NCI-H345 (cell line): ENCODE results near the gene EPHA6.

ENCODE experiments used
- DNase-seq: peaks from one replicate; lab custom pipeline; 2025; lab: John Stamatoyannopoulos, UW

EPHA6 gene

DNA sequence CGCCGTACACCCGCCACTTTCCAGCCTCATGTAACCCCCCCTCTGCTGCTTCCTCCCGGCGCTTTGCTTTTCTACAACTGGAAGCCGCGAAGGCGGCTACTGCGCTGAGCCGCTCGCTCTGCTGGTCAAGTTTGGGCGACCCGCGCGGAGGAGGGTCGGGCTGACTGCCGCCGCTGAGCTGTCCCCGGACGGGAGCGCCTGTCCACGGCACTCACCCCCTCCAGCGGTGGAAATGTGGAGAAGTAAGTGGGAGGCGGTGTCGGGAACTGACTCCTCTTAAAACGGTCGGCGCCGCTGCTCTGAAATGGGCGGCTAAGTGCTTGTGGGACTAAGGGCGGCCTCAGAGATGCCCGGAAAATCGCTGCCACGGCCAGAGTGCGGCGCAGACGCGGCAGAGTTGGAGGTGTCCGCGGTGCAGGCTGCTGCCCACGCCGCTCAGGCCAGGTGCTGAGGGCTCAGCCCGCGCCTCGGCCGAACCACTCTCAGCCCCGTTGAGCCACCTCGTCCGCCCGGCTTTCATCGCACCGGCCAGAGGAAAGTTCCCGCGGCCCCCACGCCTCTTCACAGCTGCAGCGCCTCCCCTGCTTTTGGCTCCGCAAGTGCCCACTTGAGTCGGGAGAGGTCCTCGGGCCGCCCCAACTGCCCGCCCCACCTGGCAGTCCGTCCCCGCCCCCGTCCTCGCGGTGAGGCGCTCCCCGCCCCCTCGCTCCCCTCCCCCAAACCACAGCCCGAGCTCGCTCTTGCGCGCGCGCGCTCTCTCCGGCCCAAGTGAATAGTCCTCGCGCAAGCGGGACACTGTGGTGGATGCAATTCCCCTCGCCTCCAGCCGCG lies at the start of gene EPHA6:
TSS of gene EPHA6 (plus strand) at position 775 of the 831 bp plus-strand sequence.
- DNase-seq = peak; percentile 27

GRCh38 chr3:96776818-96777217 lies 37.6 kb upstream of the EPHA6 start:
- no peak for DNase-seq

GRCh38 chr3:96779810-96780209 lies 34.6 kb upstream of the EPHA6 start:
- DNase-seq = no peak

GRCh38 chr3:96796101-96796500 lies 18.3 kb upstream of the EPHA6 start:
- no peak for DNase-seq

DNA sequence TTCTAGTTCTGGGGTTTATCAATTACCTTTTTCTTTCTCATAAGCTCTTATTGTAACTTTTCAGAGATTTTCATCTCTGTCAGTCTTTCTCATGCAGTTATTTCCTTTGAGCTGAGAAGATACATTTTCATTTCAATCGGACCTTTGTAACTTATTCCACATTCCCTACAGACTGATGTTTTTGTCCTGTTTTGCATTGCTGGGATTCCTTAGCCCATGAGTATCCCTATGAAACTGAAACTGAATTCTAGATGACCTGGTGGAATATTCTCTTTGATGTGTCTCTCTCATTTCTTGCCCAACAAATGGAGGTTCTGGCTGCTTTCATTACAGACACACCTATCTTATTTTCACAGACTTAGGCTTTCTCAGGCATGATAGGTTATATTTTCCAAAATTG lies 10.5 kb upstream of the EPHA6 start:
- no peak for DNase-seq

- no peak for DNase-seq
These were observed 8.1 kb upstream of the EPHA6 start for GRCh38 chr3:96806341-96806740.

DNA sequence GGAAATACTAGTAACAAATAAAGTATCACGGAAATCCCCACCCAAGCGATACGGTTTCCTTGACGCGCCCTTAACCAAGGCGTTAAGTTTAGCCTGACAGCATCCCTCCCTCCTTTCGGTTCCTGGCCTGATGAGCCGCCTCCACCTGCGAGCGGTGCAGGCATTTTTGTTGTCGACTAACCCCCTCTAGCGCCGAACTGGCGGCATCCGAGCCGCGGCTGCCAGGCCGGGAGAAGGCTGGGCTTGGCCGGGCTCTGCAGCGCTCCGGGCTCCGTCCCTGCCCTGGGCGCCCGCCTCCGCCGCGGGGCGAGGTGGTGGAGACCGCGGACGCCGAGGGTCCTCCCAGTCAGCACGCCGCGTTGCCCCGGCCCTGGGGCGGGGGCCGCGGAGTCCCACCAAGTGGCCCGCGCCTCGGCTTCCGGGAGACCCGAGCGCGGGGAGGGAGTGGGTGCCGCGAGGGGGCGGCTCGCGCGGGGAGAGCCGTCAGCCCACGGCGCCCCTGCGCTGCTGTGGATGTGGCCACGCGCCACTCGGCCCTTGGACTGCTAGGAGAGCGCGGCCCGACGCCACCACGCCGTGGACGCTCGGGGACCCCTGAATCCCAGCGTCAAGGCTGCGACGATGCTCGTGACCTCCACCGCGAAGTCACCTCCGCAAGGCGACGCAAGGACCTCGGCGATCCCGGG lies 1.1 kb upstream of the EPHA6 start:
- peak; percentile 65 for DNase-seq

GRCh38 chr3:96814651-96815567 lies 515 bp downstream of the EPHA6 start:
- no peak for DNase-seq

GRCh38 chr3:96831175-96831574 lies 16.8 kb downstream of the EPHA6 start:
- DNase-seq = no peak

GRCh38 chr3:96833301-96833700 lies 18.9 kb downstream of the EPHA6 start:
- no peak for DNase-seq

GRCh38 chr3:96836153-96836915 lies 21.9 kb downstream of the EPHA6 start:
- no peak for DNase-seq

DNA sequence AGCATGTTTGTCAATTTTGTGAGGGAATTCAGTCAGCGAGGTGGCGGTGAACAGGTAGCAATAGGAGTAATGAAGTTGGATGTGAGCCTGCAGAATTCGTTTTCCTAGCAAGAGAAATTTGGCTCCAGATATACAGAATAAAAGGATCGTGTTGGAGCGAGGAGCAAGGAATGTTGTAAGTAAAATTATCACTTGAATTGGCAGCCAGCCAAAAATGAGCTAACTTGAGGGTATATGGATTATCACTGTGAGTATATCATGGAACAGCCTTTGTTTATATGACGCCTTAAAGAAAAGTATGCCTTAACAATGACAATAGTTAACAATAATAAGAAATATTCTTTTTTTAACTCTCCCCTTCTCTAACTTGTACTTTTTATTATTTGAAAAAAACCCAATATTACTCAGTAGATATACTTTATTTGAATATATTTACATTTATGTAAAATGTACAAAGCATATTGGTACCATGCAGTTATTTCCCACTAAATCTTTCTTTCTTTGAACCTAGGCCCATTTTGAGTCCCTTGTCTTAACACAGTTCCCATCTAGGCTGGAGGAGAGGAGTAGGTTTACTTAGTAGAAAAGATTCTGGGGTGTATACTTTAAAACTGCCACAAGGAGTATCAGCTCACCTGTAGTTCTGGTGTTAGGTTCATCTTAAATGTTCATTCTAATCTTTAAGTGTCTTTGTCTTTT lies 29.3 kb downstream of the EPHA6 start:
- no peak for DNase-seq

DNA sequence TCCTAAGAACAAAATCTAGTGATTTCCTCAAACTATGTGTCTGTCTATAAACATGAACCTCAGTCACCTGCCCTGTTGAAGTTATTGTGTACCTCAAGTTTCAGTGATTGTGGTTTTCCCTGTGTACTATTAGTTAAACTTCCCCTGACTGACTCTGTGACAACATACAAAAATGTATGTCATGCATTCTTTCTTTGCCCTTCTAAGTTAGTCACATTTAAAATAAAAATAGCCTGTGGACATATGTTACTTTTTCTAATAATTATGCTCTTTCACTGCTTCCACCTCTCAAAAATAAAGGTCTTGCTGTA lies 29.8 kb downstream of the EPHA6 start:
- no peak for DNase-seq

- DNase-seq = no peak
These were observed 38.5 kb downstream of the EPHA6 start for GRCh38 chr3:96852849-96853248.

GRCh38 chr3:96860882-96861281 lies 46.5 kb downstream of the EPHA6 start:
- no peak for DNase-seq

GRCh38 chr3:96863129-96863740 lies 48.8 kb downstream of the EPHA6 start:
- DNase-seq = peak; percentile 49

GRCh38 chr3:96865605-96866004 lies 51.2 kb downstream of the EPHA6 start:
- DNase-seq = no peak

DNA sequence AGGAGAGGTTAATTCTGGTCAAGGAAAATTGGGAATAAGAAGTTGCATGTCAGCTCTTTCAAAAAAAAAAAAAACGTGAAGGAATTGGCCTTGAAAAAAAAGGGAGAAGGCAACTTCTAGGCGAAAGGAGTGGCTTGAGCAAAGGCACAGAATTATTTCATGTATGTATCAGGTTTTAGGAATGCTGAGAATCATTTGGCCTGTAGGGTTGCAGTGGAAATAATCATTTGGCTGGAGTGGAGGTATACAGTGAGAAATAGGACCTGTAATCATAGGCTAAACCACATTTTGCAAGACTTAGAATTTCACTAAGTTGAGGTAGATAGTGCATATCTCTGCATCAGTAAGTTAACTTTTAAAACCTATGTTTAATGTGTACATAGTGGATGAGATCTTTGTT lies 54.9 kb downstream of the EPHA6 start:
- DNase-seq = no peak

DNA sequence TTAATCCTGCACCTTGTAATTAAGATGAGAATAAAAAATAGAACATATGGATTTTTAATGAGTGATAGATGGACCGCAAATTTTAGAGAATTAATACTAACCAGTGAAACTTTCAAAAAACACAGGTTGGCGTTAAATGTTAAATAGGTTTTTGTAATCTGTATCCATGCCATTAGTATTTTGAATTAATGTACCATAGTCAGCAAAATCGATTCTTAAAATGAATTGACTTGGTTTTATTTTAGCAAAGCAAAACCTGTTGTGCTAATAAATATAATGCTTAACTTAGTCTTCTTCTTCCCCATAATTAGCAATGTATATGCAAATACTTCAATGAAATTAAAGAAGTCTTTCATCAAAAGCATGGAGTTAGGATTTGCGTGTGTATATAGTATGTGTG lies 63.1 kb downstream of the EPHA6 start:
- no peak for DNase-seq

GRCh38 chr3:96900031-96900430 lies 85.6 kb downstream of the EPHA6 start:
- no peak for DNase-seq

- no peak for DNase-seq
These were observed 86.2 kb downstream of the EPHA6 start for GRCh38 chr3:96900566-96900965.
